WTC11 (cell line): Measurements from ENCODE around the gene RHOH. TPM values are rescaled to one million over a fixed set of nuclear protein-coding genes. Genes with fewer than 3 reads are reported as not detected.

Source experiments
- ATAC-seq: fragments of 200-7000 bp; cut with Tn5 transposase; 2 replicates; pipeline ENCODE4 v1.10.0; 2021; ENCODE audit warnings: mild to moderate bottlenecking, moderate library complexity
- CTCF ChIA-PET: fragments of 300-600 bp; sonication (Branson Sonifier 250); formaldehyde crosslinking; loops from one replicate; lab custom pipeline; 2021; ENCODE audit warnings: antibody characterized with exemption; lab: Charles Lee
- POLR2A ChIA-PET: fragments of 350-600 bp; sonication (Branson Sonifier 250); formaldehyde crosslinking; loops from one replicate; lab custom pipeline; 2021; ENCODE audit warnings: antibody characterized with exemption; lab: Charles Lee
- DNase-seq: peaks from one replicate; pipeline ENCODE4 v3.0.0; 2021; ENCODE audit warnings: low spot score
- H3K27ac Mint-ChIP-seq: 2 replicates; pipeline ENCODE4 v1.8.0; 2021; ENCODE audit warnings: mixed read lengths
- H3K27me3 Mint-ChIP-seq: 2 replicates; pipeline ENCODE4 v1.8.0; 2021; ENCODE audit warnings: low read depth, mild to moderate bottlenecking, moderate library complexity, mixed read lengths
- H3K36me3 Mint-ChIP-seq: 2 replicates; pipeline ENCODE4 v1.8.0; 2021; ENCODE audit warnings: mixed read lengths
- H3K4me1 Mint-ChIP-seq: 2 replicates; pipeline ENCODE4 v1.8.0; 2022; ENCODE audit warnings: mixed read lengths
- H3K4me3 Mint-ChIP-seq: 2 replicates; pipeline ENCODE4 v1.8.0; 2021; ENCODE audit warnings: mild to moderate bottlenecking, moderate library complexity, mixed read lengths
- H3K9me3 Mint-ChIP-seq: 2 replicates; pipeline ENCODE4 v1.8.0; 2021; ENCODE audit warnings: mixed read lengths
- ESRRA ChIP-seq: sonication (generic); formaldehyde crosslinking; IDR thresholded peaks from 2 replicates; pipeline ENCODE4 v1.8.1; 2022; ENCODE audit warnings: mild to moderate bottlenecking, missing genetic modification reagents, borderline replicate concordance
- FOXJ3 ChIP-seq: sonication (generic); formaldehyde crosslinking; IDR thresholded peaks from 2 replicates; pipeline ENCODE4 v1.9.0; 2021; ENCODE audit warnings: missing genetic modification reagents, mild to moderate bottlenecking, borderline replicate concordance
- FOXP4 ChIP-seq: sonication (generic); formaldehyde crosslinking; IDR thresholded peaks from 2 replicates; pipeline ENCODE4 v1.8.0; 2022; ENCODE audit warnings: mild to moderate bottlenecking, missing genetic modification reagents
- IRF2 ChIP-seq: sonication (generic); formaldehyde crosslinking; IDR thresholded peaks from 2 replicates; pipeline ENCODE4 v1.8.0; 2022; ENCODE audit warnings: low read depth, missing genetic modification reagents, borderline replicate concordance
- MAX ChIP-seq: sonication (generic); formaldehyde crosslinking; IDR thresholded peaks from 2 replicates; pipeline ENCODE4 v1.8.0; 2022; ENCODE audit warnings: mild to moderate bottlenecking, missing genetic modification reagents
- MLX ChIP-seq: sonication (generic); formaldehyde crosslinking; IDR thresholded peaks from 2 replicates; pipeline ENCODE4 v1.8.1; 2023; ENCODE audit warnings: mild to moderate bottlenecking, missing genetic modification reagents, moderate library complexity
- NFATC4 ChIP-seq: fragments of 250-450 bp; sonication (Bioruptor Pico); IDR thresholded peaks from 2 replicates; pipeline ENCODE4 v1.9.0; 2021; ENCODE audit warnings: mild to moderate bottlenecking
- NFYB ChIP-seq: sonication (generic); formaldehyde crosslinking; conservative IDR thresholded peaks from 2 replicates; pipeline ENCODE4 v1.8.0; 2022; ENCODE audit warnings: low read depth, missing genetic modification reagents
- NR1H2 ChIP-seq: sonication (generic); formaldehyde crosslinking; IDR thresholded peaks from 2 replicates; pipeline ENCODE4 v1.9.0; 2021; ENCODE audit warnings: mild to moderate bottlenecking, moderate library complexity, missing genetic modification reagents
- SMAD3 ChIP-seq: sonication (generic); formaldehyde crosslinking; IDR thresholded peaks from 2 replicates; pipeline ENCODE4 v1.8.0; 2022; ENCODE audit warnings: missing genetic modification reagents, mild to moderate bottlenecking, borderline replicate concordance
- ZNF219 ChIP-seq: sonication (generic); formaldehyde crosslinking; IDR thresholded peaks from 2 replicates; pipeline ENCODE4 v1.8.0; 2023; ENCODE audit warnings: missing genetic modification reagents, mild to moderate bottlenecking, borderline replicate concordance
- ZNF416 ChIP-seq: fragments of 250-450 bp; sonication (Bioruptor Pico); IDR thresholded peaks from 2 replicates; pipeline ENCODE4 v1.9.0; 2021; ENCODE audit warnings: mild to moderate bottlenecking, inconsistent platforms
- ZSCAN18 ChIP-seq: fragments of 250-450 bp; sonication (Bioruptor Pico); IDR thresholded peaks from 2 replicates; pipeline ENCODE4 v2.1.2; 2022; ENCODE audit warnings: mild to moderate bottlenecking, moderate library complexity
- total RNA-seq: library from RNA; stranded (reverse); gene quantifications from 3 replicates; pipeline ENCODE4 v1.2.3, GENCODE V29; 2021
- TF ChIP-seq, protein P1 (sequence below): sonication (generic); formaldehyde crosslinking; IDR thresholded peaks from 2 replicates; pipeline ENCODE4 v1.8.0; 2023; ENCODE audit warnings: mild to moderate bottlenecking, missing genetic modification reagents
- TF ChIP-seq, protein P2 (sequence below): sonication (generic); formaldehyde crosslinking; conservative IDR thresholded peaks from 2 replicates; pipeline ENCODE4 v1.8.1; 2022; ENCODE audit warnings: mild to moderate bottlenecking, missing genetic modification reagents
- TF ChIP-seq, protein P3 (sequence below): sonication (generic); formaldehyde crosslinking; IDR thresholded peaks from 2 replicates; pipeline ENCODE4 v1.8.0; 2022; ENCODE audit warnings: mild to moderate bottlenecking, missing genetic modification reagents

Gene RHOH
- total RNA-seq, 1 experiment from 2014 or later = 8.7 TPM

DNA sequence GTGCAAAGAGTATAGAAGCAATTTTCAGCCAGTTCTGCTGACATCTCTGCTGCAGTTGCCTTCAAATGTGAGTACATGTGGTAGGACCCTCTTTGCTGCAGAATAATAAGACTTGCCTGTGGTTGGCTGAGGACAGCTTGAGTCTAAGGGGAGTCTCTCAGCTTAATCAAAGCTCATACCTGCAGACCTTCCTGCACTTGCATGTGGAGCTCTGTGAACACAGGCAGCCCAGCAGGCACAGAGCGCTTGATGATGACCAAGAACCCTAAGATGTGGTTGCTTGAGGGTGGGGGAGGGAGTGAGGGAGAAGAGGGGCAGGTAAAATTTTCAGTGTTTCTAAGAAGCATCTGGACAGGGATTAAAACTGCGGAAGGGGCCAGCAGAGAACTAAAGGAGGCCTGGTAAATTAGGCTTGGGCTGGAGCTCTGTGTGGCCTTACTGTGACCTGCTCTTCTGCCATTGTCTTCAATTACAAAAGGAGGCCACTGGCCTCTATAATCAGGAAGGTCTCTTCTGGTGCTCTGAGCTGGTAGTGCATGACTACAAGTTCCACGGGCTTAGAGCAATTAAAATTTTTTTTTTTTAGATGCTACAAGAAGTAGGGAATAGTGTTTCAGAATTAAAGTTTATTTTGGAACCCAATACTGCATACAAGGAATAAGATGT is 78.4 kb downstream of the RHOH start (continued):
- TF ChIP-seq, protein P1, sequence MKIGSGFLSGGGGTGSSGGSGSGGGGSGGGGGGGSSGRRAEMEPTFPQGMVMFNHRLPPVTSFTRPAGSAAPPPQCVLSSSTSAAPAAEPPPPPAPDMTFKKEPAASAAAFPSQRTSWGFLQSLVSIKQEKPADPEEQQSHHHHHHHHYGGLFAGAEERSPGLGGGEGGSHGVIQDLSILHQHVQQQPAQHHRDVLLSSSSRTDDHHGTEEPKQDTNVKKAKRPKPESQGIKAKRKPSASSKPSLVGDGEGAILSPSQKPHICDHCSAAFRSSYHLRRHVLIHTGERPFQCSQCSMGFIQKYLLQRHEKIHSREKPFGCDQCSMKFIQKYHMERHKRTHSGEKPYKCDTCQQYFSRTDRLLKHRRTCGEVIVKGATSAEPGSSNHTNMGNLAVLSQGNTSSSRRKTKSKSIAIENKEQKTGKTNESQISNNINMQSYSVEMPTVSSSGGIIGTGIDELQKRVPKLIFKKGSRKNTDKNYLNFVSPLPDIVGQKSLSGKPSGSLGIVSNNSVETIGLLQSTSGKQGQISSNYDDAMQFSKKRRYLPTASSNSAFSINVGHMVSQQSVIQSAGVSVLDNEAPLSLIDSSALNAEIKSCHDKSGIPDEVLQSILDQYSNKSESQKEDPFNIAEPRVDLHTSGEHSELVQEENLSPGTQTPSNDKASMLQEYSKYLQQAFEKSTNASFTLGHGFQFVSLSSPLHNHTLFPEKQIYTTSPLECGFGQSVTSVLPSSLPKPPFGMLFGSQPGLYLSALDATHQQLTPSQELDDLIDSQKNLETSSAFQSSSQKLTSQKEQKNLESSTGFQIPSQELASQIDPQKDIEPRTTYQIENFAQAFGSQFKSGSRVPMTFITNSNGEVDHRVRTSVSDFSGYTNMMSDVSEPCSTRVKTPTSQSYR = no peak
- TF ChIP-seq NFYB (CRISPR knock-in tag) (no peak), ESRRA (CRISPR knock-in tag) (no peak), SMAD3 (CRISPR knock-in tag) (no peak), MLX (CRISPR knock-in tag) (no peak), FOXJ3 (CRISPR knock-in tag) (no peak), IRF2 (no peak), NFATC4 (CRISPR knock-in tag) (no peak), FOXP4 (CRISPR knock-in tag) (no peak), MAX (CRISPR knock-in tag) (no peak)
- TF ChIP-seq, protein P2, sequence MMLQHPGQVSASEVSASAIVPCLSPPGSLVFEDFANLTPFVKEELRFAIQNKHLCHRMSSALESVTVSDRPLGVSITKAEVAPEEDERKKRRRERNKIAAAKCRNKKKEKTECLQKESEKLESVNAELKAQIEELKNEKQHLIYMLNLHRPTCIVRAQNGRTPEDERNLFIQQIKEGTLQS (CRISPR knock-in tag) = no peak
- TF ChIP-seq, protein P3, sequence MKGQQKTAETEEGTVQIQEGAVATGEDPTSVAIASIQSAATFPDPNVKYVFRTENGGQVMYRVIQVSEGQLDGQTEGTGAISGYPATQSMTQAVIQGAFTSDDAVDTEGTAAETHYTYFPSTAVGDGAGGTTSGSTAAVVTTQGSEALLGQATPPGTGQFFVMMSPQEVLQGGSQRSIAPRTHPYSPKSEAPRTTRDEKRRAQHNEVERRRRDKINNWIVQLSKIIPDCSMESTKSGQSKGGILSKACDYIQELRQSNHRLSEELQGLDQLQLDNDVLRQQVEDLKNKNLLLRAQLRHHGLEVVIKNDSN (CRISPR knock-in tag) = no peak
- TF ChIP-seq, all 79 proteins: peak for 0

GRCh38 chr4:40276546-40276945 is 79.7 kb downstream of the RHOH start:
- H3K4me3 Mint-ChIP-seq = no peak overlapping the region
- no peak for DNase-seq
- POLR2A ChIA-PET = interaction anchor here (1.0 kb wide), 1 partner anchor 13 kb away, joined by 3 read pairs; no protein-coding TSS in a partner anchor
- no peak overlapping the region for H3K27ac Mint-ChIP-seq
- peaks cover 5% of the 10 kb centered on the region; the same call in 1 of the 2 replicates for H3K4me1 Mint-ChIP-seq
- no peaks in the 10 kb centered on the region for H3K36me3 Mint-ChIP-seq
- CTCF ChIA-PET = interaction anchor here (0.6 to 1.1 kb wide), 3 partner anchors 29 to 40 kb away, joined by 3 to 4 read pairs (median 3); no protein-coding TSS in a partner anchor
- no peaks in the 10 kb centered on the region for H3K27me3 Mint-ChIP-seq
- H3K9me3 Mint-ChIP-seq = no peaks in the 10 kb centered on the region
- ATAC-seq = no peak
- no peak for TF ChIP-seq NR1H2 (CRISPR knock-in tag)
- TF ChIP-seq ZNF219 (CRISPR knock-in tag) = no peak
- TF ChIP-seq MAX (CRISPR knock-in tag) = no peak
- TF ChIP-seq ZSCAN18 (CRISPR knock-in tag) = no peak
- TF ChIP-seq ZNF416 = no peak
